ENCODE results near the gene SREK1. TPM values are rescaled to one million over a fixed set of nuclear protein-coding genes. Genes with fewer than 3 reads are reported as not detected.

The SREK1 gene
- total RNA-seq, 1 donor from 2014 or later = 122 TPM

DNA sequence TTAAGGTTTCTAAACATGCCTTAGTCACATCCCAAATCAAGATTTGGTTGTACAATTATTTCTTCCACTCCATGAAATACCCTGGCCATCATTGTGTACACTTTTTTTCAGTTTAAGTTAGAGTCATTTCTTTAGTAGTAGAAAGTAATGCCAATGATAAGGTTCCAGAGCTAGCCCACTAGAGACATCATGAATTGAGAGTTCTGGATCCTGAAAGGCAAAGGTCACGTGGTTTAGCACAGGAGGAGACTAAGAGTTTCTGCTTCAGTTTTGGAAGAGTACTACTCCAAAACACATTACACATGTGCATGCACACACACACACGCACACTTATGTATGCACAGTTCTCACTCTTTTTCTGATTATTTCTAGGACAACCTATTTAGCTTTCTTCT is 4.8 kb upstream of the SREK1 start:
- no peaks in the 10 kb centered on the region for H3K9me3 Mint-ChIP-seq (ENCODE audit: low read depth)
- H3K27ac Mint-ChIP-seq = no peak overlapping the region
- DNase-seq (ENCODE audit: low spot score, unreplicated experiment) = no peak
- TF ChIP-seq, protein P1, sequence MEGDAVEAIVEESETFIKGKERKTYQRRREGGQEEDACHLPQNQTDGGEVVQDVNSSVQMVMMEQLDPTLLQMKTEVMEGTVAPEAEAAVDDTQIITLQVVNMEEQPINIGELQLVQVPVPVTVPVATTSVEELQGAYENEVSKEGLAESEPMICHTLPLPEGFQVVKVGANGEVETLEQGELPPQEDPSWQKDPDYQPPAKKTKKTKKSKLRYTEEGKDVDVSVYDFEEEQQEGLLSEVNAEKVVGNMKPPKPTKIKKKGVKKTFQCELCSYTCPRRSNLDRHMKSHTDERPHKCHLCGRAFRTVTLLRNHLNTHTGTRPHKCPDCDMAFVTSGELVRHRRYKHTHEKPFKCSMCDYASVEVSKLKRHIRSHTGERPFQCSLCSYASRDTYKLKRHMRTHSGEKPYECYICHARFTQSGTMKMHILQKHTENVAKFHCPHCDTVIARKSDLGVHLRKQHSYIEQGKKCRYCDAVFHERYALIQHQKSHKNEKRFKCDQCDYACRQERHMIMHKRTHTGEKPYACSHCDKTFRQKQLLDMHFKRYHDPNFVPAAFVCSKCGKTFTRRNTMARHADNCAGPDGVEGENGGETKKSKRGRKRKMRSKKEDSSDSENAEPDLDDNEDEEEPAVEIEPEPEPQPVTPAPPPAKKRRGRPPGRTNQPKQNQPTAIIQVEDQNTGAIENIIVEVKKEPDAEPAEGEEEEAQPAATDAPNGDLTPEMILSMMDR (IDR thresholded peaks at IDR 0.05; ENCODE audit: unreplicated experiment) = no peak
- no peak overlapping the region for H3K4me3 Mint-ChIP-seq (ENCODE audit: low read depth)
- H3K4me1 Mint-ChIP-seq (ENCODE audit: low read depth) = peaks cover 5% of the 10 kb centered on the region
- no peaks in the 10 kb centered on the region for H3K36me3 Mint-ChIP-seq (ENCODE audit: insufficient read depth)
- peaks cover 3% of the 10 kb centered on the region for H3K27me3 Mint-ChIP-seq

DNA sequence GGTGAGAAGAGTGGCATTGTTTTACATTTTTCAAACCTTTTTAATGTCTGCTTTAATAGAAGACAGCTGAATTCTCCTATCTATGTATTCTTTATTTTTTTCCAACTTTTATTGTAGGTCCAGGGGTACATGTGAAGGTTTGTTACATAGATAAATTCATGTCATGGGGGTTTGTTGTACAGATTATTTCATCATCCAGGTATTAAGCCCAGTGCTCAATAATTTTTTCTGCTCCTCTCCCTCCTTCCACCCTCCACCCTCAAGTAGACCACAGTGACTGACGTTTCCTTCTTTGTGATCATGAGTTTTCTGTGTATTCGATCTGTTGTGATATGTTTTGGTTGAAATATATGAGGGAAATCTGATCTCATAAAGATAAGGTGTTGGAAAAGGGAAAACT is 1.7 kb upstream of the SREK1 start:
- Mint-ChIP-seq H3K27ac (no peak overlapping the region), H3K36me3 (ENCODE audit: insufficient read depth) (no peaks in the 10 kb centered on the region), H3K4me3 (ENCODE audit: low read depth) (no peak overlapping the region), H3K27me3 (peaks cover 3% of the 10 kb centered on the region), H3K4me1 (ENCODE audit: low read depth) (peaks cover 20% of the 10 kb centered on the region), H3K9me3 (ENCODE audit: low read depth) (no peaks in the 10 kb centered on the region)
- TF ChIP-seq, protein P1 (IDR thresholded peaks at IDR 0.05; ENCODE audit: unreplicated experiment) = no peak
- DNase-seq (ENCODE audit: low spot score, unreplicated experiment) = no peak

DNA sequence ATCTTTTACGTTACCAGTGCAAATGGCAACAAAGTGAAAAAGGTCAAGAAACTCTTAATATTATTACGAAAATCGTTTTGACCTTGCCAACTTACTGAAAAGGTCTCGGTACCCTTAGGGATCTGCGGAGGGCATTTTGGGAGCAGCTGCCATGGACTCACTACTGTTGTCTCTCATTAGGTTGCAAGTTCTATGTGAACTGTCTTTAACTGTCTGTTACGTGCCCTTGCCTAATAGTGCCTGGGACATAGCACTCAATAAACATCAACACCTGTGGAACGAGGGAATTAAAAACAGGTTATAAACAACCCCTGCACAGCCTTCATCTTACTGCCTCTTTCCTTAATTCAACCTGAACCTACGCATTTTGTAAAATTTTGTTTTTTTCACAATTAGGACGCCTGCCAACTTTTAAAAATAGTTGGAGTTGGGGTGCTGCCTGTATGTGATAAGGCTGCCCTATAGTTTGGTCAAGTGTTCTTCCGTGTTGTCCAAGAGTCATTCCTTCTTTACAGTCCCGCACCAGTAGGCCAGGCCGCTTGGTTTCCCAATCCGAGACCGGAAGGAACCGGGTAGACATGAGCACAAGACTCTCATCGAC is 527 bp upstream of the SREK1 start:
- Mint-ChIP-seq H3K36me3 (ENCODE audit: insufficient read depth) (no peaks in the 10 kb centered on the region), H3K27me3 (peaks cover 3% of the 10 kb centered on the region), H3K9me3 (ENCODE audit: low read depth) (no peaks in the 10 kb centered on the region), H3K27ac (peak overlapping the region; percentile 100), H3K4me3 (ENCODE audit: low read depth) (peak overlapping the region; percentile 96), H3K4me1 (ENCODE audit: low read depth) (peaks cover 24% of the 10 kb centered on the region)
- TF ChIP-seq, protein P1 (IDR thresholded peaks at IDR 0.05; ENCODE audit: unreplicated experiment) = no peak
- no peak for DNase-seq (ENCODE audit: low spot score, unreplicated experiment)

DNA sequence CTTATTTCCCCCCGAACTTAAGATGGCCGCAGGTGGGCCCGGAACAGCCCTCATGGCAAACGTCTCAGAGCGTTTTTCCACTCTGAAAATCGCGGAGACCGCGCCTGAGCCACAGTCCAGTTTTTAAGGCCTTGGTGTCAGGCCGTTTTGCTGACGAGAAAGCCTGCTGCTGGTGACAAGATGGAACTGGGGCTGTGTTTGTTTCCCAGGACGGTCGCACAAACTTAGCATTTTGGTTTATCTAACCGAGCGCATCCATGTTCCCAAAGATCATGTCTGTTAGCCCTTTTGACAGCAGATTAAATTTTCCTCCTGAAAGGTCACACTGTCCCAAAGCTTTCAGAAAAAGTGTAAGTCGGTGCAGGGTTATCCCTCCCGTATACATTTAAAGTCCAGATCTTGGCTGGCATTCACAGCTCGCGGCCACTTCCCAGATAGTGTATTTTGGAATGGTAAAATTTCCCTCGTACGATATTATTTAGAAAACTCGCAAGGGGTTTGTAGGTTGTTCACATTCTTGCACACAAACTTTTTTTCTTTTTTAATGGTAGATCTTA is 812 bp downstream of the SREK1 start:
- no peak for DNase-seq (ENCODE audit: low spot score, unreplicated experiment)
- Mint-ChIP-seq H3K27me3 (peaks cover 3% of the 10 kb centered on the region), H3K27ac (peak overlapping the region; percentile 100), H3K36me3 (ENCODE audit: insufficient read depth) (peaks cover 1% of the 10 kb centered on the region), H3K4me1 (ENCODE audit: low read depth) (peaks cover 24% of the 10 kb centered on the region), H3K4me3 (ENCODE audit: low read depth) (peak overlapping the region; percentile 96), H3K9me3 (ENCODE audit: low read depth) (no peaks in the 10 kb centered on the region)
- TF ChIP-seq, protein P1 (IDR thresholded peaks at IDR 0.05; ENCODE audit: unreplicated experiment) = no peak

DNA sequence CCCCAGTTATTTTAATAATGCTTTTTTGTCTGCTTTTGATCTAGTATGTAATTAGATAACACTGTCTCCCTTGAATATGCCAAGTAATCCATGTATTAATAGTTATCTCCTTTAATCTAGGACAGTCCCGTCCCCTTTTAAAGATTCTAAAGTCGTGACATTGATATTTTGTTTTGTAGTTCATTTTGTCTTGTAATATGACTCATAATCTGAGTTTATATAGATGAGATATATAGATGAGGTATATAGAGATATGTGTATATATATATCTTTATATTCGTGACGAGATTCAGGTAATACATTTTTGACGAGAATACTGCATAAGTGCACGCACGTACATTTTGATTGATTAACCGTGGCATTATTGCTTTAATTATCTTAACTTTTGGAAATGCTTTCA is 1.6 kb downstream of the SREK1 start:
- Mint-ChIP-seq H3K27ac (peak overlapping the region; percentile 100), H3K4me3 (ENCODE audit: low read depth) (peak overlapping the region; percentile 96), H3K27me3 (peaks cover 3% of the 10 kb centered on the region), H3K9me3 (ENCODE audit: low read depth) (peaks cover 3% of the 10 kb centered on the region), H3K4me1 (ENCODE audit: low read depth) (peaks cover 24% of the 10 kb centered on the region), H3K36me3 (ENCODE audit: insufficient read depth) (peaks cover 8% of the 10 kb centered on the region)
- no peak for DNase-seq (ENCODE audit: low spot score, unreplicated experiment)
- TF ChIP-seq, protein P1 (IDR thresholded peaks at IDR 0.05; ENCODE audit: unreplicated experiment) = no peak
